Germinal center (tissue), 1 donor: Measurements from ENCODE around the gene MAGI3.
"Not testable (repeated sequence)": the region's sequence is repeated elsewhere in the genome, so short reads cannot be mapped to it uniquely, and the experiment has no call there.

Experiments
- DNase-seq: peaks from one replicate; pipeline ENCODE4 v3.0.0; 2012; ENCODE audit warnings: mixed read lengths, low spot score

The MAGI3 gene

GRCh38 chr1:113399062-113399583 lies 8.8 kb downstream of the MAGI3 start:
- DNase-seq, result no peak

- DNase-seq, result no peak
Measured at GRCh38 chr1:113401067-113401466, 10.8 kb downstream of the MAGI3 start.

- DNase-seq, result no peak
Measured at GRCh38 chr1:113401728-113402127, 11.4 kb downstream of the MAGI3 start.

GRCh38 chr1:113403065-113403464 lies 12.8 kb downstream of the MAGI3 start:
- DNase-seq, result no peak

GRCh38 chr1:113405573-113405972 lies 15.3 kb downstream of the MAGI3 start:
- DNase-seq, result no peak

GRCh38 chr1:113406149-113406548 lies 15.8 kb downstream of the MAGI3 start:
- not testable (repeated sequence) for DNase-seq

GRCh38 chr1:113409363-113409762 lies 19.0 kb downstream of the MAGI3 start:
- DNase-seq, result no peak

- DNase-seq, result not testable (repeated sequence)
Measured at GRCh38 chr1:113412020-113412419, 21.7 kb downstream of the MAGI3 start.

GRCh38 chr1:113415310-113416070 lies 25.2 kb downstream of the MAGI3 start:
- DNase-seq, result no peak

- DNase-seq, result not testable (repeated sequence)
Measured at GRCh38 chr1:113416071-113416470, 25.8 kb downstream of the MAGI3 start.

- no peak for DNase-seq
Measured at GRCh38 chr1:113416496-113416895, 26.2 kb downstream of the MAGI3 start.

- DNase-seq, result no peak
Measured at GRCh38 chr1:113422315-113423068, 32.2 kb downstream of the MAGI3 start.

- DNase-seq, result no peak
Measured at GRCh38 chr1:113423826-113424225, 33.5 kb downstream of the MAGI3 start.

GRCh38 chr1:113429461-113430153 lies 39.3 kb downstream of the MAGI3 start:
- no peak for DNase-seq

- DNase-seq, result no peak
Measured at GRCh38 chr1:113433184-113433583, 42.9 kb downstream of the MAGI3 start.

GRCh38 chr1:113434081-113434873 lies 44.0 kb downstream of the MAGI3 start:
- DNase-seq, result no peak

GRCh38 chr1:113434874-113435175 lies 44.5 kb downstream of the MAGI3 start:
- DNase-seq, result no peak

- DNase-seq, result no peak
Measured at GRCh38 chr1:113437554-113438341, 47.4 kb downstream of the MAGI3 start.

GRCh38 chr1:113438505-113439276 lies 48.4 kb downstream of the MAGI3 start:
- no peak for DNase-seq

- no peak for DNase-seq
Measured at GRCh38 chr1:113439277-113439670, 49.0 kb downstream of the MAGI3 start.
